ENCODE results near the gene FARSB.

The FARSB gene

DNA sequence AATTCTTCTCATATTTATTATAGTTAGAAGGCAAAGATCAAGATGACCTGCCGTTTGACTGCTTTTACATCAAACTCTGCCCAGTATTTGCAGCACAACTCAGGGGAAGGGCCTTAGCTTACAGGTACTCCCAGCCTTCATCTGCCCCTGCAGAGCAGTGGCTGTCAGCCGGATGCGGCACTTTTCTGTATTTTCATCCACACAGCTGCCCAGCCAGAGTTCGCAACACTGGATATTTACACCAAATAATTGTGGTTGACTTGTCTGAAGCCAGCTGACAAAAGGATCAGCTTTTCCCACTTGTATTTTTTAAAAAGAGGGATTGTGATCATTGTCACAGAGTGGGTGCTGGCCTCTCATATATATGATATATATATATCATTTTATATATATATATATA lies 94.7 kb downstream of the FARSB start:
- Mint-ChIP-seq H3K4me1 (peaks cover 41% of the 10 kb centered on the region), H3K27me3 (ENCODE audit: low read depth, poor library complexity) (peaks cover 7% of the 10 kb centered on the region), H3K4me3 (no peak overlapping the region), H3K9me3 (peaks cover 3% of the 10 kb centered on the region), H3K27ac (no peak overlapping the region), H3K36me3 (ENCODE audit: low read depth) (peaks cover 11% of the 10 kb centered on the region)
- no peak for DNase-seq
- TF ChIP-seq, protein P1, sequence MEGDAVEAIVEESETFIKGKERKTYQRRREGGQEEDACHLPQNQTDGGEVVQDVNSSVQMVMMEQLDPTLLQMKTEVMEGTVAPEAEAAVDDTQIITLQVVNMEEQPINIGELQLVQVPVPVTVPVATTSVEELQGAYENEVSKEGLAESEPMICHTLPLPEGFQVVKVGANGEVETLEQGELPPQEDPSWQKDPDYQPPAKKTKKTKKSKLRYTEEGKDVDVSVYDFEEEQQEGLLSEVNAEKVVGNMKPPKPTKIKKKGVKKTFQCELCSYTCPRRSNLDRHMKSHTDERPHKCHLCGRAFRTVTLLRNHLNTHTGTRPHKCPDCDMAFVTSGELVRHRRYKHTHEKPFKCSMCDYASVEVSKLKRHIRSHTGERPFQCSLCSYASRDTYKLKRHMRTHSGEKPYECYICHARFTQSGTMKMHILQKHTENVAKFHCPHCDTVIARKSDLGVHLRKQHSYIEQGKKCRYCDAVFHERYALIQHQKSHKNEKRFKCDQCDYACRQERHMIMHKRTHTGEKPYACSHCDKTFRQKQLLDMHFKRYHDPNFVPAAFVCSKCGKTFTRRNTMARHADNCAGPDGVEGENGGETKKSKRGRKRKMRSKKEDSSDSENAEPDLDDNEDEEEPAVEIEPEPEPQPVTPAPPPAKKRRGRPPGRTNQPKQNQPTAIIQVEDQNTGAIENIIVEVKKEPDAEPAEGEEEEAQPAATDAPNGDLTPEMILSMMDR (IDR thresholded peaks at IDR 0.05): no peak

DNA sequence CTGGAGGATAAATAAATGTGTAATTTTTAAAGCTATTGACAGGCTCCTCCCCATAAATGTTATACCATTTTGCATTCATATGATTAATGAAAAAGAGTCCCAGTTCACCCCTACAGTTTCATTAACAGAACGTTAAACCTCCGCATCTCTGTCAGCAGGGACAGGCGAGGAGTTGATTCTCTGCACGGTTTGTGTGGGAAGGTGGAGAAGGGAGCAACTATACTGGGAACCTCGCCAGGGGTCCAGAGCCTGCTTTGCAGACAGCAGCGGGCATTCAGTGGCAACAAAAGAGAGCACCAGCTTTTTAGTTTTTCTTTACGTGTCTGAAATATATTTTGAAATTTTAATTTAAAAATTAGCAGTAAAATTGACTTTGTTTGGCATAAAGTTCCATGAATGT lies 101.4 kb downstream of the FARSB start:
- no peak overlapping the region for H3K27ac Mint-ChIP-seq
- H3K4me1 Mint-ChIP-seq: peaks cover 12% of the 10 kb centered on the region
- H3K9me3 Mint-ChIP-seq: peaks cover 3% of the 10 kb centered on the region
- H3K36me3 Mint-ChIP-seq (ENCODE audit: low read depth): peaks cover 7% of the 10 kb centered on the region
- TF ChIP-seq, protein P1 (IDR thresholded peaks at IDR 0.05): no peak
- no peak overlapping the region for H3K4me3 Mint-ChIP-seq
- DNase-seq: no peak
- H3K27me3 Mint-ChIP-seq (ENCODE audit: low read depth, poor library complexity): peaks cover 7% of the 10 kb centered on the region

DNA sequence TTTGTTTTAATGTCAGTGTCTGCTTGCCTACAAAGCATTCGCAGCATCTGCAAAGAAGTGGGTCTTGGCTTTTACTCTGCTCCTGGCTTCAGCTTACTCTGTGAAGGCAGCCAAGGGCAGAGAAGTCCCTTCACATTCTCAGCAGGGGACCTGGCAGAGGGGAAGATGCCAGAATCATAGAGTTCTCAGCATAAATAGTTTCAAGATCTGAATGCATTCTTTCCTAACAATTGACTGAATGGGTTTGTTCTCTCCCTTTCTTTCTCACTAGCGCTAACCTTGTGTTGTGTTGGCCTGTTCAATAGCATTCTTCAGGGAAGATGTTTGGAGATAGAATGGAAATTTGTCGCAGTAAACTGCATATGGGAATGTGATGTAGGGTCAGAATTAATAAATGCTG lies 106.9 kb downstream of the FARSB start:
- peaks cover 40% of the 10 kb centered on the region for H3K4me1 Mint-ChIP-seq
- H3K27me3 Mint-ChIP-seq (ENCODE audit: low read depth, poor library complexity): peaks cover 3% of the 10 kb centered on the region
- TF ChIP-seq, protein P1 (IDR thresholded peaks at IDR 0.05): no peak

DNA sequence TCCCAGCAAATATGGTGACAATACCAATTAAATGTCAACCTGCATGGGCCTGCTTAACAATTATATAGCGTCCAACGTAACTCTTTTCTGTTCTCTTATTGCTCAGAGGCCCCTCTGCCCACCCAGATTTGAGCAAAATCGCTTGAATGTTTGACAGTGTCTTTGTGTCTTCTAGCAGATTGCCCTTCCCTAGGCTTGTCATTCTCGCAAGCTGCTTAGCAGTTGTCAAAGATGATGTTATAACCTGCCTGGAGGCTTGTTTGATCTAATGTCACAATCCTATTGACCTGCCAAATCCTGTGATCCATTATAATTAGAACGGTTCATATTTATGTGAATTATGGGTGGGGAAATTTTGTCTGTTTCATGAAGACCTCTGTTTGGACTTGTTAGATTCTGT lies 108.8 kb downstream of the FARSB start:
- no peak for DNase-seq
- Mint-ChIP-seq H3K36me3 (ENCODE audit: low read depth) (no peaks in the 10 kb centered on the region), H3K4me3 (no peak overlapping the region), H3K27me3 (ENCODE audit: low read depth, poor library complexity) (peaks cover 7% of the 10 kb centered on the region), H3K9me3 (no peaks in the 10 kb centered on the region), H3K27ac (peak overlapping the region; percentile 52), H3K4me1 (peaks cover 36% of the 10 kb centered on the region)
- TF ChIP-seq, protein P1 (IDR thresholded peaks at IDR 0.05): no peak

More for the DNA sequence above, 106.9 kb downstream of the FARSB start:
- DNase-seq: no peak
- H3K9me3 Mint-ChIP-seq: no peaks in the 10 kb centered on the region
- H3K4me3 Mint-ChIP-seq: no peak overlapping the region
- H3K36me3 Mint-ChIP-seq (ENCODE audit: low read depth): no peaks in the 10 kb centered on the region
- no peak overlapping the region for H3K27ac Mint-ChIP-seq

DNA sequence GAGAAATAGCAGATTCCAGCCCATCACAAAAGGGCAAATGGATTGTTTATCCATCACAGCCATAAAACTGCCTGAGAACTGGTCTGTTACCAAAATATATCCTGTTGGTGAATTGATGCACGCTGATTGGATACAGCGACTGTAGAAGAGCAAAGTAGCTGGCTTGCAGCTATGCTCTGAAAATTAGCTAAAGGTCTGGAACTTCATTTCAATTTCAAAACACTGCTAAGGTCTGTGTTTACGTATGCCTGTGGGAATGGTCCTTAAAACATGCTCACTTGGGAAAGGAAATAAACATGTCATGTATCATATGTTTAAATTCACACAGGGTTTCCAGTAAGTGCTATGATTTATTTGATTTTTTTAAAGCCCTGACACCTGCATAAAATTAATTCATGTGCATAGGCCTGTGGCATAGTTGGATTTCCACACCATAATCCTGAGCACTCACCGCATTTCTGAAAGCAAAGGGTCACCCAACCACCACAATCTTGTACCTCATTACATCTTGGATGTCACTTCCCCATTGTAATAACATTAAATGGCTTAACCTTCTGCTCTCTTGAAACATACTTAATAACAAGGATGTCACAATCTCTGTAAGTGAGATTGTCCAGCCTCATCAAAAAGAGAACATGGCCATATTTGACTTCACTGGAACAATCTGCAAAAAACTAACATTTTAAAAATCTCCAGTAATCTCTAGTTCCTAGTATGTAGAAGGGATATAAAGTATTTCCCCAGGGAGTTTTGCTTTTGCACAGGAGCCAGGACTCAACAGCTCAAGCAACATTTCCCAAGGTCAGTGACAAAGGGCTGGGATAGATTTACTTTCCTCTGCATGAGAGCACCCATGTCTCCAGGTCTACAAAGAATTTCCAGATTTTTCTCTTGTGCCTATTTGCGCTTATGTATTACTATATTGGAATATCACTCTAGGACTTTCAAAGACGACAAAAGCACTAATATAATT lies 109.8 kb downstream of the FARSB start:
- Mint-ChIP-seq H3K4me3 (no peak overlapping the region), H3K4me1 (peaks cover 36% of the 10 kb centered on the region), H3K9me3 (no peaks in the 10 kb centered on the region), H3K27me3 (ENCODE audit: low read depth, poor library complexity) (peaks cover 5% of the 10 kb centered on the region), H3K27ac (peak overlapping the region; percentile 52), H3K36me3 (ENCODE audit: low read depth) (no peaks in the 10 kb centered on the region)
- DNase-seq: no peak
- TF ChIP-seq, protein P1 (IDR thresholded peaks at IDR 0.05): no peak

Data from nephron progenitor cell (in vitro differentiated cells).